Muscle of arm (tissue), 12 donors: ENCODE results near the gene KRTAP10-5. TPM values are rescaled to one million over a fixed set of nuclear protein-coding genes. Genes with fewer than 3 reads are reported as not detected.

Experiments used
- DNase-seq: peaks from one replicate; pipeline ENCODE4 v3.0.0-alpha.2; 2013
- polyA plus RNA-seq, 12 donors: library from polyadenylated mRNA; unstranded; fragments of 120-200 nt; gene quantifications; one replicate each; pipeline ENCODE4 v1.2.1, GENCODE V29; 2013; ENCODE audit not compliant: insufficient read length in 12 of 12

The KRTAP10-5 gene
- polyA plus RNA-seq, 12 donors = not detected

- no peak for DNase-seq
These were observed 50.0 kb downstream of the KRTAP10-5 start for GRCh38 chr21:44530221-44530902.

- DNase-seq = no peak
These were observed 50.8 kb downstream of the KRTAP10-5 start for GRCh38 chr21:44529503-44530125.

Other genes starting within 250 kb of the KRTAP10-5 start
- gene CFAP410, start 241.2 kb downstream of the KRTAP10-5 start, polyA plus RNA-seq = 10 to 100 TPM in 11 of 12 donors, not detected in 1; 10.7 to 21.2 (median 13.6) TPM
- 1 to 10 TPM in 7 of 12 donors, under 1 TPM in 3, not detected in 2; 0.60 to 2.2 (median 1.4) TPM for gene TRPM2, start 227.0 kb downstream of the KRTAP10-5 start, polyA plus RNA-seq
- 1 to 10 TPM in 11 of 12 donors, not detected in 1; 1.8 to 5.7 (median 2.4) TPM for gene LRRC3, start 125.1 kb downstream of the KRTAP10-5 start, polyA plus RNA-seq
- gene KRTAP10-1, start 40.4 kb downstream of the KRTAP10-5 start, polyA plus RNA-seq = not detected
- not detected for gene KRTAP10-2, start 29.1 kb downstream of the KRTAP10-5 start, polyA plus RNA-seq
- not detected for gene KRTAP10-3, start 21.8 kb downstream of the KRTAP10-5 start, polyA plus RNA-seq
- not detected for gene KRTAP10-4, start 6.9 kb downstream of the KRTAP10-5 start, polyA plus RNA-seq
- gene KRTAP10-6, start 11.9 kb upstream of the KRTAP10-5 start, polyA plus RNA-seq = not detected
- not detected for gene KRTAP10-7, start 20.0 kb upstream of the KRTAP10-5 start, polyA plus RNA-seq
- under 1 TPM in 1 of 12 donors, not detected in 11; 0.25 TPM for gene KRTAP10-8, start 31.5 kb upstream of the KRTAP10-5 start, polyA plus RNA-seq
- gene KRTAP10-9, start 46.5 kb upstream of the KRTAP10-5 start, polyA plus RNA-seq = not detected
- gene KRTAP10-10, start 56.8 kb upstream of the KRTAP10-5 start, polyA plus RNA-seq = not detected
- not detected for gene KRTAP10-11, start 65.8 kb upstream of the KRTAP10-5 start, polyA plus RNA-seq
- gene KRTAP12-4, start 74.1 kb upstream of the KRTAP10-5 start, polyA plus RNA-seq = not detected
- gene KRTAP12-3, start 77.3 kb upstream of the KRTAP10-5 start, polyA plus RNA-seq = not detected
- not detected for gene KRTAP12-2, start 86.3 kb upstream of the KRTAP10-5 start, polyA plus RNA-seq
- not detected for gene KRTAP12-1, start 101.6 kb upstream of the KRTAP10-5 start, polyA plus RNA-seq
- gene KRTAP10-12, start 116.6 kb upstream of the KRTAP10-5 start, polyA plus RNA-seq = not detected
- gene TSPEAR, start 131.0 kb upstream of the KRTAP10-5 start, polyA plus RNA-seq = 1 to 10 TPM in 3 of 12 donors, under 1 TPM in 6, not detected in 3; 0.05 to 9.3 (median 0.18) TPM
- gene UBE2G2, start 221.2 kb upstream of the KRTAP10-5 start, polyA plus RNA-seq = 100 to 1,000 TPM in 6 of 12 donors, 10 to 100 TPM in 6; 63.0 to 863 (median 98.5) TPM
- 10 to 100 TPM in 11 of 12 donors, not detected in 1; 60.7 to 88.3 (median 66.5) TPM for gene SUMO3, start 237.5 kb upstream of the KRTAP10-5 start, polyA plus RNA-seq